HG03439 (cell line): Measurements from ENCODE around the gene TCF7L1.
"Not testable (repeated sequence)": the region's sequence is repeated elsewhere in the genome, so short reads cannot be mapped to it uniquely, and the experiment has no call there.

Source experiments
- ATAC-seq: cut with Tn5 transposase; IDR thresholded peaks from one replicate; pipeline ENCODE4 v1.9.1; 2021; ENCODE audit warnings: mild to moderate bottlenecking, moderate library complexity; ENCODE audit not compliant: unreplicated experiment

The TCF7L1 gene

DNA sequence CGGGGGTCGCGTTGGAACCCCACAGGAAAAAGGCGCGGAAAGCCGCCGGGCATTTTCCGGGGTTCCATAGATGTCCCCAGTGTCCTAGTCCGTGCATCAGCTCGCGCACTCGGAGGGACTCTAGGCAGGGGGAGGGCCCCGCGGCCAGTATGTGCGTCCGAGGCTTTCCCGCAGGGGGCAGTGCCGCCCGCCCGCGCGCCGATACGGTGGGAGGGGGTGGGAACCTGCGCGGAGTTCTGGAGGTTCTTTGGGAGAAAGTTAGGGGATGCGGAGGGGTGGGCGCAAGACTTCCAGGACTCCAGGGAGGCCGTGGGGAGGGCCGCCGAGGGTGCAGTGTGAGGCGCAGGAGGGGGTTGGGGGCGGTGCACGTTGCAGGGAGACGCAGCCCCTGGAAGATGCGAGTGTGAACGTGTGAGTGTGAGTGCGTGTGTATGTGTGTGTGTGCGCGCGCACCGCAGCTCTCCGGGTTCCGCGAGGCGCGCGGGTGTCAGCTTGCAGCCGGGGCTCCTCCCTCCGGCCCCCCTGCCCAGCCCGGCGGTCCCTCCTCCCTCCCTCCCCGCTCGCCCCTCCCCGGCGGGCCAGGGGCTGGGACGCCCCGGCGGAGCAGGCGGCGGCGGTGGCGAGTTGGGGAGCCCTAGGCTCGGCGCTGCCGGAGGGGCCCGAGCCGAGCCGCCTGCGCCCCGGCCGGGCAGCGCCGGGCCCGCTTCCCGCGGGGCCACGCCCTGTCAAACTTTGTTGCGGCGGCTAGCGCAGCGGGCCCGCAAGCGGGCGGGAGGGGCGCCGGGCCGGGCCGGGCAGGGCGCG, at the start of gene TCF7L1:
Gene TCF7L1, plus strand, starts transcription at position 559 of the 804 bp plus-strand sequence. CDS start 293 bp downstream, outside the sequence.
- no peak for ATAC-seq

DNA sequence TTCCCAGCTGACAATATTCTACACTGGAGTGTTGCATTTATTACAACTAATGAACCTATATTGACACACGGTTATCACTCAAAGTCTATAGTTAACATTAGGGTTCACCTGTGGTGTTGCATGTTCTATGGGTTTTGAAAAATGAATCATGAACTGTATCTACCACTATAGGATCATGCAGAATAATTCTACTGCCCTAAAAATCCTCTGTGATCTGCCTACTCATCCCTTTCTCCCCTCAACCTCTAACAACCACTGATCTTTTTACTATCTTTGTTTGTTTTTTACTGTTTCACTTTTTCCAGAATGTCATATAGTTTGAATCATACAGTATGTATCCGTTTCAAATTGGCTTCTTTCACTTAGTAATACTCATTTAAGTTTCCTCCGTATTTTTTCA, 47.6 kb upstream of the TCF7L1 start:
- ATAC-seq: no peak

DNA sequence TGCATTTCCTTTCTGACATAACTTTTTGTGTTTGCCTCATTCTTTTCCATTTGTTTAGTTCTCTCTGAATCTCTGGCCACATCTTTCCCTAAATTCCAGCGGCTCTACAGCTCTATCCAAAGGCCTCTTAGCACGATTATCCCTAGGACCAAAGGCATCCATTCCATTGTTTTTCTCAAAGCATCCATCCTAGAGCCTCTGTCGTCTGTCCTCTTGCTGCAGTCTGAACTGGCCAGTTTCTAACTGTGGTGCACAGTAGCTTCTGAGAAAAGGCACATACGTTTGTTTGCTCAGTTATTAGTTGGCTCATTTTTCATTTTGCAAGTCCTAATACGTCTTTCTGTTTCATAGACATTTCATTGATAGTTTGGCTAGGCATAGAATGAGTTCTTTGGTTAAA, 45.7 kb upstream of the TCF7L1 start:
- ATAC-seq: no peak

DNA sequence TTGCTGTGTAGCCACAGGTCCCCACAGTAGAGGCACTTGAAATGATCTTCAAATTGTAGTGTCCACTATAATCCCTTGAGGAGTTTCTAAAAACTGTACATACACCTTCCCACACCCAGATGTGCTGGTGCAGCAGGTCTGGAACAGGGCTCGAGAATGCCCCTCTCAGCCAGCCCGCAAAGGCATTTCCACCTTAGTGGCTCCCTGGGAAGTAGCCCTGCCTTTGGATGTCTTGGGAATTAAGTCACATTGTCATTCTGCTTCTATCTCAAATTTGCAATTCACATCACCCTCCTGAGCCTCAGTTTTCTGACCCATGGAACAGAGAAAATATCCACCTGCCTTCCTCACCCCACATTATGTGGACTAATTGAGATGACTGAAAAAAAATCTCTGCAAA, 44.3 kb upstream of the TCF7L1 start:
- ATAC-seq: no peak

- ATAC-seq: no peak
Measured at GRCh38 chr2:85089585-85089984, 43.6 kb upstream of the TCF7L1 start.

GRCh38 chr2:85091838-85092237, 41.4 kb upstream of the TCF7L1 start:
- ATAC-seq: no peak

DNA sequence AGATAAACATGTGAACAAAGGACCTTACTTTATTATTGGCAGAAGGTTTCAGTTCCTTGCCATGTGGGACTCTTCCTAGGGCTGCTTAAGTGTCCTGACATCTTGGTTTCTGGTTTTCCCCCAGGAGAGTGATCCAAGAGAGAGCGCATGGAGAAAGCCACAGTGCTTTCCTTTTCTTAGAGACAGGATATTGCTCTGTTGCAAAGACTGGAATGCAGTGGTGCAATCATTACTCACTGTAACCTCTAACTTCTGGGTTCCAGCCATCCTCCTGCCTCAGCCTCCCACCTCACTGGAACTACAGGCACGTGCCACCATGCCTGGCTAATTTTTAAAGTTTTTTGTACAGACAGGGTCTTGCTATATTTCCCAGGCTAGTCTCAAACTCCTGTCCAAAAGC, 38.1 kb upstream of the TCF7L1 start:
- no peak for ATAC-seq

DNA sequence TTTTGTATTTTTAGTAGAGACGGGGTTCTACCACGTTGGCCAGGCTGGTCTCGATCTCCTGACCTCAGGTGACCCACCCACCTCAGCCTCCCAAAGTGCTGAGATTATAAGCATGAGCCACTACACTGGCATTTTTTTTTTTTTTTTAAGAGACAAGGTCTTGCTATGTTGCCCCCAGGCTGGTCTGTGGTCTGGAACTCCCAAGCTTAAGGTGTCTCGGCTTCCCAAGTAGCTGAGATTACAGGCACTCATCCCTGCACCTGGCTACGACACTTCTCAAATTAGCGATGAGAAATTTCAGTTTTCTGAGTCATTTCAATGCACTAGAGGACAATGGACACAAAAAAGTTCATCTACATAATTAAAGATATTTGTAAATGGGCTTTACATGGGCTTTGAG, 36.6 kb upstream of the TCF7L1 start:
- ATAC-seq: no peak

DNA sequence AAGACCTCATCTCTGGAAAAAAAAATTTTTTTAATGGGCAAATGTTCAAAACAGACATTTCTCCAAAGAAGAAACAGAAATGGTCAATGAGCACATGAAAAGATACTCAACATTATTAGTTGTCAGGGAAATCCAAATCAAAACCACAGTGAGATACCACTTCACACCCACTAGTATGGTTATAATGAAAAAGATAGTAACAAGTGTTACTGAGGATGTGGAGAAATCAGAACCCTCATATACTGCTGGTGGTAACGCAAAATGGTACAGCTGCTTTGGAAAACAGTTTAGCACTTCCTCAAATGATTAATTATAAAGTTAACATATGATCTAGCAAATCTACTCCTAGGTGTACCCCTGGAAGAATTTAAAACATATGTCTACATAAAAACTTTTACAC, 29.0 kb upstream of the TCF7L1 start:
- no peak for ATAC-seq

GRCh38 chr2:85106489-85107180, 26.6 kb upstream of the TCF7L1 start:
- no peak for ATAC-seq

- no peak for ATAC-seq
Measured at GRCh38 chr2:85110991-85111560, 22.1 kb upstream of the TCF7L1 start.

DNA sequence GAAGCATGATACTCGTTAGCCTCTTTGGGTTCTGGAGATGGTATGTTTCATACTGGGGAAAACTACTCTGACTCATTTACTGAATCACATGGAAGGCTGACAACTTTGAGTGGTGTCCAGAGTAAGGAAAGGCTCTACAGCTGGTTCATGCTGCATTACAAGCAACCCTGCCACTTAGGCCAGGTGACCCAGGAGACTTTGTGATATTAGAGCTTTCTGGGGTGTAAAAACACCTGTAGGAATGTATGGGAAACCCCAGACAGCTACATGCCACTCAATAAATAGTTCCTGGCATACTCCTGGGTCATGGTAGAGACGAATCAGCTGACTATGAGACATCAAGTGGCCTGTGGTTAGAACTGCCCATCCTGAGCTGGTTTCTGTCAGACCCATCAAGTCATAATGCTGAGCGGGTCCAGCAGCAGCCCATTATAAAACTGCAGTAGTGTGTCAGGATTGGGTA, 21.3 kb upstream of the TCF7L1 start:
- no peak for ATAC-seq

DNA sequence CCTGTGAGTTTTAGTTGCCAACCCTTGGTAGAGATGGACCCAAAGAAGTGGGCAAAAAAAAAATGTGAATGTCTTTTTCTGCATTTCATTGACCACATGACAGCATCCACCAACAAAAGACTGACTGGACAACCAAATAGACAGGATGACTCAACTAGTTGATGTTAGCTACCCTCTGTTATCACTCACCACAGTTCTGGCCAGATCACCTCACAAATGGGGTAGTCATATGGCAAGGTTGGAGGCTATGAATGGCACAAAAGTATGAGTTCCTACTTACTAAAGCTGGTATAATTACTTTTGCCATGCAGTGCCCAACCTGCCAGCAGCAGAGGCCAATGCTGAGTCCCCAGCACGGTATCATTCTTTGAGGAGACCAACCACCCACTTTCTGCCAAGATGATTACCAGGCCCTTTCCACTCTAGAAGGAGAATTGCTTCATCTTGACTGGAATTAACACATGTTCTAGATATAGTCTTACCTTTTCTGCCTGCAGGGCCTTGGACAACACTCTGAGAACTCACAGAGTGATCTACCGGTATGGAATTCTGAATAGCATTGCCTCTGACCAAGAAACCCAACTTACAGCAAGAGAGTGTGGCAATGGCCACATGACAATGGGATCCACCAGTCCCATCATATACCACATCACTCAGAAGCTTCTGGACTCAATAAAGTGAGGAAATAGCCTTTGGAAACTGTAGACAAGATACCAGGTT, 20.1 kb upstream of the TCF7L1 start:
- ATAC-seq: no peak

GRCh38 chr2:85114586-85115330, 18.4 kb upstream of the TCF7L1 start:
- no peak for ATAC-seq

DNA sequence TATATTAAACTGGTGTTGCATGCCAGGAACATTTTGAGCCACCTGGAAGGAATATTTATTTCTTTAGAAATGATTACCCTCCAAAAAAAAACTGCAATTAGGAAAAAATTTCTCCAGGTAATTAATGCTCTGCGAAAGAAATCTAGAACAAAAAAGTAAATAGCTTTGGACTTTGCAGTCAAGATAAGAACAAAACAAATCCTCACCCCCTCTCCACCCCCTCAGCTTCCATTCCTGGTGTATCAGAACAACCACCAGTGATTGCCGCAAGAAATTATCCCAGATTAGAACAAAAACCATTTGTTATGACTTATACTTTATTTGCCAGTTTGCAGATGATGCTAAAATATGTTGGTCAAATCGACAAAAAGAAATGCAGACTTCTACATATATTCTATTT, 17.0 kb upstream of the TCF7L1 start:
- no peak for ATAC-seq

DNA sequence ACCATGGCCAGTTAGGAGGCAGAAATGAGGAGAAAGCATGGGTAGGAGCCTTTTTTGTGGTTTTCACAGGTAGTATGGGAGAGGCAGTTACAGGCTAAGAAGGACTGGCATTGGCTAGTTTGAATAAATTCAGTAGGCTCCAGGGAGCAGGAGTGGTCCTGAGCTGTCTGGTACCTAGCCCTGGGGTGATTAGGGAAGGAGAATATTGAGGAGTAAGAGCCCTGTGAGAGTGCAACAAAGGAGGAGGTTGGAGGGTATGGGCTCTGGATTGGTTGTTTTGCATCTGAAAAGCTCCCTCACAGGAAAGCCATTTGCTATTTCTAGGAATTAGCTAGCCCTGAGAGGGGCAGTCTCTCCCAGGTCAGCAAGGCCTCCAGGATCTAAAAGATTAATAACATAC, 13.3 kb upstream of the TCF7L1 start:
- no peak for ATAC-seq

DNA sequence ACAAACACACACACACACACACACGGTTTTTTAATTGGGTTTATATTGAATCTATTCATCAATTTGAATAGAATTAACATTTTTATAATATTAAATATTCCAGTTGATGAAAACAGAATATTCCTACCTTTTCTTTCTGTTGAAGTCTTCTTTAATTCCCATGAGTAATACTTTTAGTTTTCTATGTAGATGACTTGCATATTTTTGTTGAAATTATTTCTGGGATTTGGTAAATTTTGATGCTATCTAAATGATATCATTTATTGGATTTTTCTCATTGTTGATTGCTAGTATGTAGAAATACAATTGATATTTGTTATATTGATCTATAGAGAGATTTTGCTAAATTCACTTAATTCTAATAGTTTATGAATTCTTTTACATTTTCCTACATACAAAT, 12.8 kb upstream of the TCF7L1 start:
- ATAC-seq: no peak

- ATAC-seq: not testable (repeated sequence)
Measured at GRCh38 chr2:85126462-85126861, 6.7 kb upstream of the TCF7L1 start.

- no peak for ATAC-seq
Measured at GRCh38 chr2:85129861-85130260, 3.3 kb upstream of the TCF7L1 start.

DNA sequence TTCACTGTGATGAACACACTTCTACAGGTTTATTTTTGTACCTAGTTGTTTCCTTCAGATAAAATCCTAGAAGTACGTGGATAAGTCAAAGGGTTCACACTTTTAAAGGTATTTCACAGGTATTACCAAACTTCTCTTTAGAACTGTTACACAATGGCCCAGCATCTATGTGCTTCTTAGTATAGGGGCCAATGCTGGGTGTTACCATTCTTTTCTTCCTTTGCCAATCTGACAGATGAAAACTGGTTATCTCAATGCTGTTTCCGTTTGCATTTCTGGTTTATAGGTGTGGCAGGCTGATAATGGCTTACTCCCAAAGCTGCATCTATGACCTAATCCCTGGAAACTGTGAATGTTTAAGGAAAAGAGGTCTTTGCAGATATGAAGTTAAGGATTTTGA, 2.8 kb upstream of the TCF7L1 start:
- ATAC-seq: no peak

DNA sequence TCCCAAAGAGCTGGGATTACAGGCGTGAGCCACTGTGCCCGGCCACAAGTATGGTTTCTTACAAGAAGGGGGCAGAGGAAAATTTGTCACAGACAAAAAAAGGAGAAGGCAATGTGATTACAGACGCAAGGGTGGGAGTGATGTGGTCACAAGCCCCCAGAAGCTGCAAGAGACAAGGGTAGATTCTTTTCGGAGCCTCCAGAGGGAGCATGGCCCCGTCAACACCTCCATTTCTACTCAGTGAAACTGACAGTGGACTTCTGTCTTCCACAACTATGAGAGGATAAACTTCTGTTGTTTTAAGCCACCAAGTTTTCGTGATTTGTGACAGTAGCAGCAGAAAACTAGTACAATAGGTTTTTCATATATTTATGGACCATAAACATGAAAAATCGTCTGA, 2.1 kb upstream of the TCF7L1 start:
- ATAC-seq: no peak
